HG03460 (cell line): ENCODE measurements around the gene UIMC1.

ENCODE experiments used
- ATAC-seq: cut with Tn5 transposase; IDR thresholded peaks from one replicate; pipeline ENCODE4 v1.9.1; 2021; ENCODE audit not compliant: unreplicated experiment

Gene UIMC1

GRCh38 chr5:176955895-176956294, 50.7 kb downstream of the UIMC1 start:
- ATAC-seq = no peak

DNA sequence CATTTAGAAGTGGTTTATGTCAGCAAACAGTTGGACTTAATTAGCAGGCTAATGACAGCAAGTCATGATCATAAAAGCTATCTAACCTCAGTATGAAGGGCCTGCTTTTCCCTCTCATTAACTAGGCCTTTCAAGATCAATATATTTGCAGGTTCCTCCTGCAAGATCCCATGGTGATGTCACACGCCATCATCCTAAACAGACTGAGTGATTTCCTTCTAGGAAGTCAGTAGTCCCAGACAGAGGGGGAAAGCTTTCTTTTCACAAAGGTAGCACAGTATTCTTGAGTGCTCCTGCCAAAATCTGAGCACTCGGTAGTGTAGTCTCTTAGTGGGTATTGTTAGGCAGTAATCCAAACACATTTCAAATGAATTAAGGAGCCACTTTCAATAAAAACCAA, 52.5 kb downstream of the UIMC1 start:
- no peak for ATAC-seq

GRCh38 chr5:176952531-176953193, 53.9 kb downstream of the UIMC1 start:
- ATAC-seq = no peak

- ATAC-seq = no peak
These were observed 58.1 kb downstream of the UIMC1 start for GRCh38 chr5:176948458-176948857.

DNA sequence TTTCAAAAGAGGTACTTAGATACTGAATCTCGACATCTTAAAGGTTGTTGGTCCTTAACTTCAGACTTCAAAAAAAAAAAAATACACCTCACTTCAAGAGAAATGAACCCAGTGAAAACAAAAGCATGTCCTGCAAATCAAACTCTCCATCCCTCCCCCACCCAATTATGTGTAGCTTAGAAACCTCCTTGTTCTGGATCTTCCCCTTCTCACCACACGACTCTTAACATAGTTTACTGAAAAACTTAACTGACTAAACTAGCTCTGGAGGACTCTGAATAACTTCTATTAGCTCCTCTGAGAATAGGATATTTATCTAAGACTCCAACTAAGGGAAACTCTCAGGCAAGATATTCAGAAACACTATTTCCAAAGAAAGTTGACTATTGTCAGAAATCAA, 58.7 kb downstream of the UIMC1 start:
- no peak for ATAC-seq

GRCh38 chr5:176944268-176944667, 62.3 kb downstream of the UIMC1 start:
- no peak for ATAC-seq

DNA sequence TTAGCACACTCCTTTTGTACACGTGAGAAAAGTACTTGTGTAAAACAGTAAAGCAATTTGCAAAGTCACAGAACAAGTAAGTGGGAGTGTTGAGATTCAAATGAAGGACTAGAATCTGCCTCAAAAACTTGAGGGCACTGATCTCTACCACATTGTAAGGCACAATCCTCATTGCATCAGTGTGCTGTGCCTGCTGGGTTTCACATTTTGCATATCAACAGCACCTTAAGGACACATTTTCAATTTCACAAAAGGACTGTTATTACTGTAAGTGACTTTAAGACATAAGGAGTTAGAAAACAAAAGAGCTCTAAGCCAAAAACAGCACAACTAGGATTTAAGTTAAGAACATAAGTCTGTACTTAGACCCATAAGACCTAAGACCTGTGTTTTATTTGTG, 62.8 kb downstream of the UIMC1 start:
- ATAC-seq = no peak

- no peak for ATAC-seq
These were observed 64.6 kb downstream of the UIMC1 start for GRCh38 chr5:176941951-176942350.

DNA sequence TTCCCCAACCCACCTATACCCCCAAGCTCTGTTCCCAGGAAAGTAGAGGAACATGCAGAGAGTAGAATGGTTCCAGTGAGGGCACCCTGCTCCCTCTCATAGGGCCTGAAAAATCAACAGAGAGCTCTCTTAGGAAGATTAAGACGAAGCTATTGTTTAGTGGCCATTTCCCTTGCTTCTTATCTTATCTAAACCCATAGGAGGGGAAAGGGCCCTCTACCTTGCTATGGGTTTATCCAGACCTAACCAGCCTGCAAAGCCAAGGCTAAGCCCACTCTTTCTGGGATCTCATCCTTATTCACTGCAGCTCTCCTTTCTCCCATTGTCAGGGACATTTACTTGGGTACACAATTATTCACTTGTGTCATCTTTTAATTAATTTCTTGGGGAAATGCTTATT, 68.1 kb downstream of the UIMC1 start:
- ATAC-seq = no peak

- no peak for ATAC-seq
These were observed 71.6 kb downstream of the UIMC1 start for GRCh38 chr5:176935017-176935416.

DNA sequence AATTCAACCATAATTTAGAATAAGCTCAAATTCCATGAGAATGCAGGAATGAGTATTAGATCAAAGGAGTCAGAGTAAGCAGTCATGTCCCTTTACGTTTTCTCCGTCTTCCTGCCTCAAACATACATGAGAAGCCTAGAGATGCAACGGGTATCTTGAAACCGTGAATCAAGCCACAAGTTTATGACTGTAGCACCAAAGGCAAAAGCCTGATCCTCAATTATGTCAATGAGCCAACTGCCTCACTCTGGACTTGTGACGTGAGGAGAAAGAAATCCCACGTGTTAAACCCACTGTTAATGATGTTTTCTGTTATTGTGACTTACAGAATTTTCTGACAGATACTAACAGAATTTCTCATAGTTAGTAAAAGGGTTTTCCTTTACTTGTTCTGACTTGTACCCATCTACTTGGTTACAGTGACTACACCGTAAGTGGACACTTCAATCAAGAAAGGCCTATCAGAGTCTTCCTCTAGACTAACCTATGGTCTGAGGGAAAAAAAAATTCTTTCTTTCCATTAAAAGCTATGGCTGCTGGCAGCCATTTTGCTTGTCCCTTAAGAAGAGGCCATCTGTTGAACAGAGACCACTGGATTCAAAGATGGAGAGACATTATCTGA, 72.2 kb downstream of the UIMC1 start:
- no peak for ATAC-seq

DNA sequence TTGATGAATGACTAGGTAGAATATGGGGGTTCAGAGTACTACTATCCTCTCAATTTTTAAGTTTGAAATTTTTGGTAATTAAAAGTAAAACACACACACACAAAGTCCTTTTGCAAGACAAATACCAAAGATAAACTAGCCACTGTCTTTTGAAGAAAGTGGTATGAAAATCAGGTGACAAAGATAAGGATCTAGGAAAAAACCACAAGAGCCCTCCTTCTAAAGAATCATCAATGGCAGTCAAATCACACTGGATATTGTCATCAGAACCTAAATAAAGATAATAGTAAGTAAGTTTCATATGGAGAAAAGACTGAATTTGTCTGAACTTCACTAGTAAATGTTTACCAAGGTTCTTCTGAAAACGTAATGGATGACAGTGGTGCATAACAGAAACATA, 76.9 kb downstream of the UIMC1 start:
- no peak for ATAC-seq

GRCh38 chr5:176927562-176927961, 79.0 kb downstream of the UIMC1 start:
- ATAC-seq = no peak

GRCh38 chr5:176922817-176923216, 83.8 kb downstream of the UIMC1 start:
- ATAC-seq = no peak

DNA sequence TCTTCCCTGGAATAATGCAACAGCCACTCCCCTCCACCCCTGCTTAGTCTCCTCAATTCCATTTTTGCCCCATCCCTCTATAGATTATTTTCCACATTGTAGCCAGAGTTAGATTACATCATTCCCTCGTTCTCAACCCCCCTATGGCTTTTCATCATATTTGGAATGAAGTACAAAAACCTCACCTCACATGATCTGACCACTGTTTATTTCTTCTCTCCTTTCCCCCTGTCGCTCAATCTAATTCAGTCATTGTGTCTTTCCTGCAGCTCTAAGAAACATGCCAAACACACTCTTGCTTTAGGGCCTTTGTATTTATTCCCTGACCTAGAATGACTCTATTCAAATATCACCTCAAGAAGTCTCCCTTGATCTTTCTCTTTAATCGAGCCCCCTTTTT, 84.9 kb downstream of the UIMC1 start:
- ATAC-seq = no peak

- ATAC-seq = no peak
These were observed 88.0 kb downstream of the UIMC1 start for GRCh38 chr5:176918613-176919012.

- no peak for ATAC-seq
These were observed 90.2 kb downstream of the UIMC1 start for GRCh38 chr5:176916337-176916736.

DNA sequence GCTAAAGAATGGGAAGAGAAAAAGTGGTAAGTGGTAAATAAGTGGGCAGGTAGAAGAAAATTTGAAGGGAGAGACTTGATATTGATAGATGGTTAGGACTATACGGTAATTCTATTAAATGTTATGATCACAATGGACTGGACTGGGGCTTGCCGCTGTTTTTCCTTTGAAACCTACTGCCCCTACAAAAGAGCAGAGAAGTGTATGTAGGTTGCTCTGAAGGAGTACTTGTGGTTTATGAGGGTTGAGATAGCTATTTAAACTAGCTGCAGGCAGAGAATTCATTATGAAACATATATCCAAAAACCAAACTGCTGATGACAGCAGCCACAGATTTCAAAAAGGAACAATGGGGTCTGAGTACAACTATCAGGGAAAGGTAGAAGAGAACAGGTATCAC, 90.7 kb downstream of the UIMC1 start:
- ATAC-seq = no peak

DNA sequence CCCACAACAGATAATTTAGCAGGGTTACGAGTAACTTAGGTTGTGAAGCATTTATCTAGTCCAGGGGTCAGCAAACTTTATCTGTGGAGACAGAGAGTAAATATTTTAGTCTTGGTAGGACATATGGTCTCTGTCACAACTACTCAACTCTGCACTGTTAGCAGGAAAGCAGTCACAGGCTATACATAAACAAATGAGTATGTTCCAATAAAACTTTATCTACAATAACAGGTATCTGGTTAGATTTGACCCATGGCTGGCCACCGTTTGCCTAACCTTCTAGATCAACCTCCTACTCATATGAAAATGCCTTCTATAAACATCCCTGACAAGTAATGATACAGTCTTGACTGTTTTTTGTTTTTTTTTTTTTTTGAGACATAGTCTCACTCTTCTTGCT, 94.5 kb downstream of the UIMC1 start:
- no peak for ATAC-seq

- ATAC-seq = no peak
These were observed 97.8 kb downstream of the UIMC1 start for GRCh38 chr5:176908675-176909368.

- ATAC-seq = no peak
These were observed 99.8 kb downstream of the UIMC1 start for GRCh38 chr5:176906796-176907195.

DNA sequence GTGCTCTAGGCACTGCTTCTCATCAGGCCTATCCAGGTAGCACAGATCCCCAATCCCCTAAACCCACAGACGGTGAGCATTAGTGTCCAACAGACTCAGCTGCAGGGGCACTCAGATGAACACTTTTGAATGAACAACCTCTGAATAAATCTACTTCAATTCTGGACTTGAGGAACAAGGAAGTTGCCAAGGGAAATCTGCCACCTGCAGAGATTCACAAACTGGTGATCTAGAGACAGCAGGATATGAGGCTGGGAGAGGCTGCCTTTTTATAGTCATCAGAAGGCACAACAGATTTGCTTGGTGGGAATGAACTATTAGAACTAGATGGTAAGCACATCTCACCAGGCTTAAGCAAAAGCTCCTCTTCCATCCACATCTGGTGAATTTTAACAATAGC, 100.5 kb downstream of the UIMC1 start:
- no peak for ATAC-seq
